HG03378 (cell line): ENCODE results near the gene RGS10.
"Not testable (repeated sequence)": the region's sequence is repeated elsewhere in the genome, so short reads cannot be mapped to it uniquely, and the experiment has no call there.

Experiments used
- ATAC-seq: cut with Tn5 transposase; IDR thresholded peaks from one replicate; pipeline ENCODE4 v1.9.1; 2021; ENCODE audit warnings: mild to moderate bottlenecking, moderate library complexity; ENCODE audit not compliant: unreplicated experiment

The RGS10 gene

DNA sequence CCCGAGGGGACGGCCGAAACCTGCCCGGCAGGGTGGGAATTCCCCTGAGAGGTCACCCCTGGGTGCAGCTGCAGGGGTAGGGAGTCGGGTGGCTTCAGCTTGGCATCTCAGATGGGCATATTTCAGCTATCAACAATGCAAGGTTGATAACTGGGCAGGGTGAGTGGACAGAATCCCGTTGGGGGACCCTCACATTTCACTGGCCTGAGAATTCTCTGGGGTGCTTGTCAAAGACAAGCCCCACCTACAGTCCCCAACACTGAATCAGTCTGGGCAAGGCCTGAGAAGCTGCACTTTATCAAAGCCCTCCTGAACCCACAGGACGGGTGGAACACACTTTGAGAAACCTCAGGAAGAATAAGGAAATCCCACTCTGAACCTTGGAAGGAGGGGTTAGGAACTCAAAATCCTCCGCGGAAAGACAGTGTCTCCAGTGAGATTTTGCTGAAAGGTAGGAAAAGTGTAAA lies 3.1 kb downstream of the RGS10 start:
- ATAC-seq: no peak

DNA sequence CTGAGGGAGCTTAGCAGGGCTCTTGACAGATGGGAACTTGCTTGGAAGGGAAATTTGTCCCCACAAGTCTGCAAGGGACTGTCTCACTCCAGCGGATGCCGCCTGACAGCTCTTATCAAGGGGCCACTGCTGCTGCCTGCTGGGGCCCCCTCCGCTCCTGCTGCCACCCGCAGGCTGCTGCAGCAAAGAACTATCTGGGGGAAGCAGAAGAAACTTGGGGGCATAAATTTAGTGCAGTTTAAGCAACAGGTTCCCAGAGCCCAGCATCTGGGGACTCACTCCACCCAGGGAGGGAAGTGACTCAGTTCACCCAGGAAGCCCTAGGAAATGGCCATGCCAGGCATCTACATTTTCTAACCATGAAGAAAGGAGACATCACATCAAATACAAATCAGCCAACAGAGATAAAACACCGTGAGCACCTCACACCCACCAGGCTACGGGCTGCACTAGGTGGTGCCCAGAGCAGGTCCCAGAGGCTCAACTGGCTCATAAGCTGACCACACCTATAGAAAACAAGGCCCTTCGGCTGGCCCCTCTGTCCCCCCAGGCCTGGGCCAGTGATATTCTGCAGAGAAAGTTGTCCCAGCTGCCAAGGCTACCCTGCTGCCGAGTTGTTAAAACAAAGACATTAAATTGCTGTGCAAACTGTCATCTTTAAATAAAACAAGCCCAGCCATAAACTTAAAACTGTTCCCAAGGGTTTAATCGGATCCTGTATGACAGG lies 3.7 kb downstream of the RGS10 start:
- ATAC-seq: no peak

DNA sequence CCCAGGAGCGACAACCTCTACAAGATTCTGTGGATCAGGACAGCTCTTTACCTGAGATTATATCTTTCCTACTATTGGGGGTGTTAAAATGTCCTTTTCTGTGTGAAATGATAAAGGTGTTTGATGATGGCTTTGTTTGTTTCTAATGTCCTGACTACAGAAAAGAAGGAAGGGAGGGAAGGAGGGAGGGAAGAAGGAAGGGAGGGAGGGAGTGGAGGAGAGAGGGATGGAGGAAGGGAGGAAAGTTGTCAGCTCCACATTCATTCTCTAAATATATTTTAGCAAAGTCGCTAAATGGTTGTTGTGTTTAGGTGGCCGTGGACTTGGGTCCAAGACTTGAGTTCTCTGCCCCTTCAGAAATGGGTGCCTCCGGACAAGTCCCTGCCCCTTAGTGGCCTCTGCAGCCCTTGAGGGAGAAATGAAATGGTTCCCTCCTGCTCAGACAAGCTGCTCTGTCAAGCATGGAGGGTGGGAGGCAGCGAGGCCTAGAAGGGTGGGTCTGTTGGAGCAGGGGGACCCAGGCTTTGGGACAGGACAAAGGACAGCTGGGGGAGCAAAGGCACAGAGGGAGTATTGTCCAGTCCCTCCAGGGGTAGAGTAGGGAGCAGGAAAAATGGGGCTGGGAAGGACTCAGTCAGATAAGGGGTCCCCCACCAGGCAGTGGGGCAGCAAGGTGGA lies 4.4 kb downstream of the RGS10 start:
- ATAC-seq: no peak

- ATAC-seq: no peak
Measured at GRCh38 chr10:119536508-119537025, 6.0 kb downstream of the RGS10 start.

DNA sequence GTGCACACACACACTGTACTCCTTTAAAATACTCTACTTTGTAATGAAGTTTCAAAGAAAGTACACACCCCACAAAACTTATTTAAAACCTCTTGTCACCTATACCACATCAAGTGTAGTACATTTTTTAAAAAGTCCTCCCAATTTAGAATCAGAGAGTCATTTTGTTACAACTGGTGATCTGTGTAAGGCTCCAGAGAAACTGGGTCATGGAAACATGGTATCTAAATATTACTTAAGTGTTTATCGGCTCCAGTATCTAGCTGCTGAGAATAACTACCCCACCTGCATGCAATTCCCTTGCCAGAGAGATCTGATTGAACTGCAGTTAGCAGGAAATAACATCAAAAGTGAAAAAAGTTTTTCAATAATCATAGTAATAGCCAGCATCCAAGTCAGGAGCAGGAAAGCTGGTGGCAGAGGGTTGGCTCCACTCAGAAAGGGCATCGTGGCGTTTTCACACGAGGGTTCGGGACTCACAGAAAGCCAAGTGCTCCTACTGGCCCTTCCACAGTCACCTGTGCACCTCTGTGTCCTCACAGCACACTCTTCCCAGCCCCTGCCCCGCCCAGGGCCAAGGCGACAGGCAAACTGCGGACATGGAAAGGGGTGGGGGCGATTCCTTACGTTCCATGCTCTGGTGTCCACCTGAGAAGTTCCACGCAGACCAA lies 6.5 kb downstream of the RGS10 start:
- no peak for ATAC-seq

DNA sequence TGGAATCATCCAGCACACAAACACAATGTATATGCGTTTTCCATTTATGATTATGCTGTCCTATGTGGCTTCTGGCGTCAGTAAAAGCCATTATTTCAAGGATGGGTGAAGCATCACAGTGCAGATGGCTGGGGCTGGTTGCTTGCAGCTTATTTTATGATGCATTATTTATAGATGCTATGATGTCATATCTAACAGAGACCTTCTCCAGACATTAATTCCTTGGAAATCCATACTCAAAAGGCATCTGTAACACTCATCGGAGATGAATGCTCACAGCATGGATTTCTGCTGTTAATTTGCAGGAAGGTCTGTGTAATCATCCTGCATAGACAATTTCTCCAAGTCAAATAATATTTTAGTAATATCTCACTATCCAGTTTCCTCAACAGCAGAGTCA lies 7.2 kb downstream of the RGS10 start:
- no peak for ATAC-seq

GRCh38 chr10:119533473-119533872 lies 9.0 kb downstream of the RGS10 start:
- no peak for ATAC-seq

- not testable (repeated sequence) for ATAC-seq
Measured at GRCh38 chr10:119532791-119533190, 9.7 kb downstream of the RGS10 start.

DNA sequence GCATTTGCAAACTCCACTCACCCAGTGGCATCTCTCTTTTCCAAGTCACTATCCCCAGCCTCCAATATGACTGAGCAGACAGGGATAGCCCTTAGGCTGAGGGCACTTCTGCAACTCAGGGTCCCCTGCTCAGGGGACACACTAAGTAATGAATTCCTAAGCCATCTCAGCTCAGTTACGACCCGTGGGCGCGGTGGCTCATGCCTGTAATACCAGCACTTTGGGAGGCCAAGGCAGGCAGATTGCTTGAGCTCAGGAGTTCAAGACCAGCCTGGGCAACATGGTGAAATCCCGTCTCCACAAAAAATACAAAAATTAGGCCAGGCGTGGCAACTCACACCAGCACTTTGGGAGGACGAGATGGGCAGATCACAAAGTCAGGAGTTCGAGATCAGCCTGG lies 10.3 kb downstream of the RGS10 start:
- not testable (repeated sequence) for ATAC-seq

DNA sequence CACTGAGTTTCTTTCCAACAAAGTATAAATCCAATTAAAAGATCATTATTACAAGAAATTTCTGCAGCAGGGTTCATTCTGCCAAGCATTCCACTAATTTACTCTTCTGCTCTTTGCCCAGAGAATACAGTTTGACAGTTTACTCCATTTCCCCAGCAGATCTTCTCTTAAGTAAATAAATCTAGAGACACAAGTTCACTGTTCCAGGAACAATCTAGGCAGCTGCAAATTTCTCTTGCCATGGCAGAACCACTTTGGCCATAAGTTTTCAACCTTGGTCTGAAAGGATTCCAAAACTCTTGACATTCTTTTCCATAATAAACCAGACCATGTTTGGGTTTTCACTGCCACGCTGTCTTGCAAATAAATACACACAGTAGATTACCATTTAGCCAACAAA lies 11.5 kb downstream of the RGS10 start:
- no peak for ATAC-seq

DNA sequence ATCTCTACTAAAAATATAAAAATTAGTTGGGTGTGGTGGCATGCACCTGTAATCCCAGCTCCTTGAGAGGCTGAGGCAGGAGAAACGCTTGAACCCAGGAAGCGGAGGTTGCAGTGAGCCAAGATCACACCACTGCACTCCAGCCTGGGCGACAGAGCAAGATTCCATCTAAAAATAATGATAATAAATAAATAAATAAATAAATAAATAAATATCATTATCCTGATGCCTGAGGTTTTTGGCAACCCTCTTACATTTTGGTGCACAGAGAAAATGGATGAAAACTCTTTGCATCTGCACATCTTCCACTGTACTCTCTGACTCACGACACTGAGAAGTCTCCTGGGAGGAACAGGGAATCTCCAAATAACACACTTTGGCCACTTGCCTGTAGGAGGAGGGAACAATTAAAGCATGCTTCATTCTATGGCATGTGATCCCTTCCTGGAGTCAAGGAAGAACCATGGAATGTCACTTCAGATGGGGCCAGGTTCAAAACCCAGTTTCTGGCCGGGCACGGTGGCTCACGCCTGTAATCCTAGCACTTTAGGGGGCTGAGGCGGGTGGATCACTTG lies 13.8 kb downstream of the RGS10 start:
- not testable (repeated sequence) for ATAC-seq

- no peak for ATAC-seq
Measured at GRCh38 chr10:119526621-119527592, 15.6 kb downstream of the RGS10 start.

GRCh38 chr10:119526149-119526548 lies 16.4 kb downstream of the RGS10 start:
- ATAC-seq: no peak

DNA sequence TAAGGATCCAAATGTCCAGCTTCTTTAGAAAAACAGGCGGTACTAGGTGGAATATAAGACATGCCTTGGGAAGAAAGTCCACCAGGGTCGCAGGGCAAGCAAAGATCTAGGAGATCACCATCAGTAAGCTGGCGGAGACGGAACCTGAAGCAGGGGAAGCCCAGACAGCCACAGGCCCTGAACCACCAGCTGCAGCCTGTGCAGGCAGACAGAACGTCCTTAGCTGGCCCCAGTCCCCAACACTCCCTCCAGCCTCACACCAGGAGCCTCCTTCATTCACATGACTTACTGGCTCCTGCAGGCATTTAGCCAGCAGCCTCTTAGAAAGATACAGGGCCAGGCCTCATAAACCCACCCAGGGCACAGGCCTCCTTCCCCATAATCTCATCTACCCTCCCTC lies 17.4 kb downstream of the RGS10 start:
- no peak for ATAC-seq

DNA sequence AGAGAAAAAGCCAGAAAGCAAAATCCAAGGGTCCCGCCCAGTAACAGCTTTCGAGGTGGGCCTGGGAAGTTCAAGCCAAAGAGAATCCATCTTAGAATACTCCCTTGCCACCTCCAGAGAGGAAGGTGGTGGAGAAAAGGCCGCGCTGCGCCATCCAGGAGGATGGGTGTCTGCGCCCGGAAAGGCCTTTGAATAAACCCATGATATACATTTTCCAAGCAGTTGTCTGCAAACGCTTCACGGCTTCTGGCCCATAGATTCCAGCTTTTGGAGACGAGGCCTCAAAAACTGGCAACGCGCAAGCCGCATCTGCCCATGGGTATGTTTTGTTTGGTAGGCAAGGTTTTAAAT lies 17.8 kb downstream of the RGS10 start:
- ATAC-seq: no peak

GRCh38 chr10:119523895-119524719 lies 18.4 kb downstream of the RGS10 start:
- no peak for ATAC-seq

DNA sequence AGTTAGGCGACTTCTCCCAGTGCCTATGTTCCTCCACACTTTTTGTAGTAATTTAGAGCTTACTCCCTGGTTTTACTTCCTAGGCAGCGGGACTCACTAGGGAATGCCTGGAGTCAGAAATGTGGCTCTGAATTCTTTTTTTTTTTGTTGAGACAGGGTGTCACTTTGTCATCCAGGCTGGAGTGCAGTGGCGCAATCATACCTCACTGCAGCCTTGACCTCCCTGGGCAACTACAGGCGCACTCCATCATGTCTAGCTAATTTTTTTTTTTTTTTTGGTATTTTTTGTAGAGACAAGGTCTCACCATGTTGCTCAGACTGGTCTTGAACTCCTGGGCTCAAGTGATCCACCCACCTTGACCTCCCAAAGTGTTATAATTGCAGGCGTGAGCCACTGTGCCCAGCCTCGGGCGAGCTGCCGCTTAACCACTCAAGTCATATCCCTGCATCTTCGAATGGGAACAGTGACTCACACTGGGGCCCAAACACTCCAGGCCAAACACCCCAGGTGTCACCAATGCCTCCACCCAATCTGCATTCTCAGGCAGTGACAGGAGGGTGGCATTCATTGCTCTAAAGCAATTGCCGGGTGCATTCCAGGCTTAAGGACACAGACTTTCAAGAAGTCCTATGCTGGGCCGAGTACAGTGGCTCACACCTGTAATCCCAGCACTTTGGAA lies 19.6 kb downstream of the RGS10 start:
- no peak for ATAC-seq

- no peak for ATAC-seq
Measured at GRCh38 chr10:119521443-119522204, 20.9 kb downstream of the RGS10 start.
